ENCODE measurements around the gene MED31.
A peak's percentile ranks its signal among the peaks of the same experiment; 100 is the strongest.
"Not testable (repeated sequence)": the region's sequence is repeated elsewhere in the genome, so short reads cannot be mapped to it uniquely, and the experiment has no call there.

The MED31 gene

DNA sequence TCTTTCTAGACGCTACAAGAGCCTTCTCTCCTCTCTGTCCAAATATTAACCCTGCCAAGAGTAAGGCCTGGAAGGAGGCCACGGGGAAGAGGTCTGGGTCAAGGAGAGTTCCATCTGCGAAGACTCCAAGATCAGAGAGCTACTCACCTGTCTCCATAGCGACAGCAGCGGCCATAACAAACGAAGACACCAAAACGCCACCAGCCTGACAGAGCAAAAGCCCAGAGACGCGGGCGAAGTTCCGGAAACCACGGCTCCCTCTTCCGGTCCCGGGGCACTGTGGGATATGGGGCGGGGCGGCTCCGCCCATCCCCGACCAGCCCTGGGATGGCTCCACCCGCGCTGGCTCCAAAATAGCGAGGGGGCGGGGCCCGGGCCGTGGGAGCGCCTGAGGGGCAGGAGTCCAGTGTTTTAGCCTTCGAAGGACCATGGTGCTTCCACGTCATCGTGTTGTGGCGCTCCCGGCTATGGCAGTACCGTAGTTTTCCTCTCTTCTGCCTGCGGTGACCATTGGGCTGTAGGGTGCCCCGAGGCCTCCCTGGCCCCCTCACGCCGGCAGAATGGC lies at the start of gene MED31, which contains the start of gene C17orf100:
MED31 (minus strand) TSS at position 252 of the 565 bp plus-strand sequence; CDS start at position 175, 77 bp downstream.
C17orf100 (plus strand) TSS at position 409 of the 565 bp plus-strand sequence; CDS start at position 561, 152 bp downstream.
- DNase-seq (ENCODE audit: low read depth): peak; percentile 84

DNA sequence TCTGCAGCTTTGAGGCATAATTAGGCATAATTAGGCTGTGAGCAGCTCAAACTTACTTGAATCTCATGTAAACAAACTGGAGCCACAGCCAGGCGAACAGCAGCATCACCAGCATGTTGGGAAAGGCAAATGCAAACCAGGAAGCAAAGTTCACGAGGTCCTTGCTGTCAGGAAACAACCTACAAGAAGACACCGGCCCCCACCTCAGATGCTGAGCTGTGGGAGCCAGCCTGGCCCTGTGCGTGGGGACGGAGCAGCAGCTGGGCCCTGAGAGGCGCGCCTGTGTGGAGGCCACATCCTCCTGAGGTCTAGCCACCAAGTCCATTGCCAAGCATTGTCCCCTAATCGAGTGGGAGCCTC lies 49.5 kb upstream of the MED31 start:
- DNase-seq (ENCODE audit: low read depth): no peak

DNA sequence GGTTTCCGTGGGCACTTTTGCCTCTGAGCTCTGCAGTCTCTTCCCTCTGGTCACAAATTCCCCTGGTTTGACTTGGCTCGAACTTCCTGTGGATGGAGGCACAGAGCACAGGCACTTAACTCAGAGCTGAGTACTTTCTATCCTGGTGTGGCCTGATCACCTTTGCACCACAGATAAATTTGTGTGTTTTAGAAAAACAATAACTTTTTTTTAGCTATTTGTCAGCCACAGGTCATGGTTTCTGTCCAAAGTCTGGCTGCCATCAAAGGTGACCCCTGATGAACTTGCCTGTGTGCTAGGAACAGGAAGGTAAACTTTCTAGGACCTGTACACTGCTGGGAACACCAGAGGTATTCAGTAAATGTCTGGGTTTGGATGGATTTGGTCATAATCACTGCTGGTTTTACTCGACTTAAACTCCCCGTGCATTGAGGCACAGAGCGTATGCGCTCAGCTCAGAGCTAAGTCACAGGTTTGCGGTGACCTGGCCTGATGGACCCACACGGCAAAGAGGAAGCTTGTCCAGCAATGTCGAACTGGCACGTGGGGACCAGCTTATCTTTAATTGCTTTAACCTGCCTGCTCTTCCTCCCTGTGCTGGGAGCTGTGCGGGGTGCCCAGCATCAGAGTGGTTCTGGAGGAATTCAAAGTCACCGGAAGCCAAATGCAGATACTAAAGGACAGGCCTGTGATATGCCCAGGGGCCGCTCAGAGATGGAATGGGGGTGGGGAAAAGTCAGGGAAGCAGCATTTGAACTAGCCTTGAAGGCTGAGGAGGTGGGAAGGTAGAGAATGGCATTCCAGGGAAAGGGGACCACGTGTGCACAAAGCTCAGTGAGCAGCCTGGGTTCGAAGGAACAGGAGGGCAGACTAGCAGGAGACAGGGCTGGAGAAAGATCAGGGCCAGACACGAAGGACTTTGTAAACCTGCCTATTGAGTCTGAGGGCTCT lies 48.9 kb upstream of the MED31 start:
- DNase-seq (ENCODE audit: low read depth): no peak

DNA sequence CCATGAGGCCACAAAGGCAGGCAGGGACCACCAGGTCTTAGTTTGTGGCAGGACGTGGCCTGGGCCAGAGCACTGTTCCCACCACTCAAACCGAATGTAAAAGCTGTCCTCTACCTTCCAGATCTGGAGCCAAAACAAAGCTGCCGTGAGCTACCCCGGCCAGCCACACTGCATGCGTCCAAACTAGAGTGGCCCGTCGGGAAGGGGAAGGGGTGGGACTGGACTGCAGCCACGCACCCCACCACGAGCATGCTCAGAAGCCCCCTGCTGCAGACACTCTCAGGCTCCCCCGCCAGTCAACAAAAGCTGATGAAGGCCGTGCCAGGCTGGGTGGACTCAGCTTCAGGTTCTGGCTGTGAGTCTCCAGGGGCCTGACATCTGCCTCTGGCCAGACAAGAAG lies 46.6 kb upstream of the MED31 start:
- DNase-seq (ENCODE audit: low read depth): no peak

DNA sequence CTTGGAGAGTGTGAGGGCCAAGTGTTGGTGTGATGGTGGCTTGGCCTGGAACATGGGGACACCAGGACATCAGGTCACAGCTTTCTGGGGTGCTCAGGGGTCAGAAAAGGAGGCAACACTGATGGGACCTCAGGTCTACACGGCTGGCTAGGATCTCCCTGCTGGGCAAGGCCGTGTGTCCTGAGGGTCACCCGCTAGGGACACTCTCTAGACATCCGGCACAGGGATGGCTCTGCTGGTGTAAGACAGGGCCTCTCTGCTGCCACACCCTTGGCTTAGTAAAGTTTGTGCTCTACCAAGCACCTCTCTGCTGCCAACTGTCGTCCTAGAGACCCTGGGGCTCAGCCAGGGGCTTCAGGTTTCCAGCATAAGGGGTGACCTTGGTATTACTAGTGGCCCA lies 45.5 kb upstream of the MED31 start:
- DNase-seq (ENCODE audit: low read depth): no peak

DNA sequence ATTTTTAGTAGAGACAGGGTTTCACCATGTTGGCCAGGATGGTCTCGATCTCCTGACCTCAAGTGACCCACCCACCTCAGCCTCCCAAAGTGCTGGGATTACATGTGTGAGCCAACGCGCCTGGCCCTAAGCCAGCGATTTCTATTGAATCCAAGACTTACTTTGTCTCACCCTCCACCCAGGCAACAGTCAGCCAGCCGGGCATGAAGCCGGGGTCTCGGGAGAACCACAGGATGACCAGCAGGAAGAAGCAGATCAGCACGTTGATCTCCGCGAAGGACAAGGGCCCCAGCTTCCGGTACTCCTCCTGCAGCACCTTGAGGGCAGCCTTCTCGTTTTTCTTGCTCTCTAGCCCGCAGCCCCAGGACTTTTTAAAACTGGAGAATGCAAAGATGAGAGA lies 44.2 kb upstream of the MED31 start:
- DNase-seq (ENCODE audit: low read depth): no peak

DNA sequence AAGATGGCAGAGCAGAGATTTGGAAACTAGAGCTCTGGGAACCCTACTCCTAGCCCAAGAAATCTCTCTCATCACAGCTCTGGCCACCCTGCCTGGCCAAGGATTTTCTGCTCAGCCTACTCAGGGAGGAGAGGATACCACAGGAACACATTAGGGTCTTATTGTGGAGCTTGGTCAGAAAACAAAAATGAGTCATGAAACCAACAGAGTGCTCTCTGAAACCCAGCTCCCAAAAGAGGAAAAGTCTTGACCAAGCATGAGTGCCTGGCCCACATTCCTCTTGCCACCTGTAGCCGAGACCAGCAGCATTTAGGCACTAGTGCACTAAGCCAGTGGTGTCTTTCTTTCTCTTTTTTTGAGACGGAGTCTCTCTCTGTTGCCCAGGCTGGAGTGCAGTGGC lies 43.6 kb upstream of the MED31 start:
- no peak for DNase-seq (ENCODE audit: low read depth)

DNA sequence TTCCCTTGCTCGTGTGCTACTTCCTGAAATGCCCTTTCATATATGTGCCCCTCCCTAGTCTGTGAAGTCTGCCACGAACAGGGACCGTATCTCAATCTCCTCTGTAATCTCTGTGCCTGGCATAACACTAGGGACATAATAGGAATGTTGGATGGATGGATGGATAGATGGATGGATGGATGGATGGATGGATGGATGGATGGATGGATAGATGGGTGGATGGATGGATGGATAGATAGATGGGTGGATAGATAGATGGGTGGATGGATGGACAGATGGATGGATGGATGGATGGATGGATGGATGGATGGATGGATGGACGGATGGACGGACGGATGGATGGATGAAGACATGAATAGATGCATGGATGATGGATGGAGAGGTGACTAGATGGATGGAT lies 40.6 kb upstream of the MED31 start:
- not testable (repeated sequence) for DNase-seq (ENCODE audit: low read depth)

DNA sequence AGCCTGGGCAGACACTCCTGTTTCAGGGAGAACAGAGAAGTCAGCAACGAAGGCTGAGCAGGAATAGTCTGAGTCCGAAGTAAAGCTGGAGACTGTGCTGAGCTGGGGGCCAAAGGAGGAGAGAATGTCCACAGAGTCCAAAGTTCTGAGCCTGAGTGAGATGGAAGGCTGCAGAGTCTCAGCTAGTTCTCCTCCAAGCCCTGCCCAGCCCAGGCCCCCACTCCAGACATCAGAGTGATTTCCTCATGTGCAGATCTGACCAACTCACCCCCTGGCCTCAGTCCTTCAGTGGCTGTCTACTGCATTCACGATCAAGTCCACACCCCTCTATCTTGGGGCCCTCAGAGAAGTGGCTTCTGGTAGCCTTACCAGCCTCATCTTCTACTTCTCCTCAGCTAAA lies 40.1 kb upstream of the MED31 start:
- DNase-seq (ENCODE audit: low read depth): no peak

DNA sequence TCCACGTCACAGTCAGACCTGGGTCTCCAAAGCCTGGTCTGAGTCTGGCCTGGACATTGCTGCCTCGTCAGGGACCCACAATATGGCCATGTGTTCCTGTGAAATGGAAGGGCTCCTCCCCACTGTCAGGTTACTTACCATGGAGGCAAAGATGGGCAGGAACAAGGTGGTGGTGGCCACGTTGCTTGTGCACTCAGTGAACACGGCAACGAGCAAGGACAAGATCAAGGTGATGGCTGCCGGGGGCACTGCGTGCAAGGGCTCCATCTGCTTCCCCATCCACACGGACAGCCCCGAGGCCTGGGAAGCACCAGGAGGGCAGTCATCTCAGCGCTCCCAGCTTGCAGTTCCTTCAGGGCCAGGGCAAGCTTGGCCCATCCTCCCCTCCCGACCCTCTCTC lies 39.2 kb upstream of the MED31 start:
- DNase-seq (ENCODE audit: low read depth): no peak

DNA sequence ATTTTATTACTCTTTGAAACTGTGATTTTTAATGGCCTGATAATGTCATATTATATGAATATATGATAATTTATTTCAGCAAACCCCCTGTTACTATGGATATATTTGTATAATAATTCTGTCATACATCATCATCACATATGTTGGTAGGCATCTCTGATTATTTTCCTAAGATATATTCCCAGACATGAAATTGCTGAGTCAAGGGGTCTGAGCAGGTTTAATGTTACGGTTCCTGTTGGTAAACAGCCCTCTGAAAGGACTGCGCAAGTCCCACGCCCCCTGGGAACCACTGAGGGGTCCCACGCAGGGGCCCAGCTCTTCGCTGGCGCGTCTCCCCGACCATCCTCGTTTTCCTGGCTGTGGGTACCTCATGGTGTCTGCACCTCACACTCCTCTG lies 37.5 kb upstream of the MED31 start:
- no peak for DNase-seq (ENCODE audit: low read depth)

DNA sequence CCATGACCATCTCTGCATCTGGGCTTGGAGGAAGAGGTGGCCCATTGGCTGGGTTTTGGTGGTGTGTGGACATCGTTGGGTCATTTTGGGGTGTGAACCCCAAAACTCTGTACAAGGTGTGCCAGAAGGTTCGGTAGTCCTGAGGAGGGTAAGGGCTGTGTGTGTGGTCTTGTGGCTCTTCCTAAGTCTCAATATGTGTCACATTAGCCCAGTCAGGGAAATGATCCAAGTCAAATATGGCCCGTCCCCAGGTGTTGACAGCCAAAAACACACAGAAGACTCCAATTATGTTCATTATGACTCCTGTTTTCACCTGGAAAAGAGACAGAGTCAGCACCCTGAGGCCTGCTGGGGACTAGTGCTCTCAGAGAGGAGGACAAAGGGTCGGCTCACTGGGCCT lies 34.6 kb upstream of the MED31 start:
- DNase-seq (ENCODE audit: low read depth): no peak

DNA sequence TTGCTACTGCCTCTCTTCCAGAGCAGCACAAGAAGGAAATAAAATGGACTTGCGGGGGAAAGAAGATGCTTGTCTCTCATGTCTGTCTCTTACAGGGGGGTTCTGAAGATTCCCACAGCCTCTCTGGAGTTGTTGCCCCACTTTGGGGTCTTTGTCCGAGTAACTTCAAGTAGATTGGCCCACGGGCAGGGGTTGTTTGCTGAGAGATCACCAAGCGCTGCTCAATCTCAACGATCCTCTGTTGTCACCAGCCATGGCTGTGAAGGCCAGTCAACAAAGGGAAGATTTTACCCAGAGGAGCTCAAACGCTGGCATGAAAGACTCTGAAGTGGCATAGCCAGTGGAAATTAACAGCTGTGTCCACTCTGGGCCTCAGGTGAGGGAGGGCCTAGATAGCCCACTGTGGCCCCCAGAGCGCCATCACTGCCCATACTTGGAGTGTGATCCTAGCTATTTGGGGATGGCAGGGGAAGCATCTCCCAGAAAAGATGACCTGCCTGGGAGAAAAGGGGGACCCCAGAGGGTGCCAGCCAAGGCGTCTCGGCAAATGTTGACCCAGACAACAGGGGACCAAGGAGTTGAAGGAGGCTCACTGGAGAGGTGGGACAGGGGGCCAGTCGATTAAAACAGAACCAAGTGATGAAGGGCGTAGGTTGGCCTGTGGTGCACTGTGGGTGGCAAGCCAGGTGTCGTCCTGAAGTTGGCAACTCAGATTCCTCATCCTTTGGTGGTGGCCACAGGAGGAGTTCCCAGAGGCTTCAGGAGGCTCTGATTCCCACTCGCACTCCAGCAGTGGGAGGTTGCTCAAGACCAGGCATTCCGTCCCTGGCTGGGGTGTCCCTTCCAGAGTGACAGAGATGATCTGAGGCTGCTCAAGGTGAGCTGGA lies 33.7 kb upstream of the MED31 start:
- no peak for DNase-seq (ENCODE audit: low read depth)

DNA sequence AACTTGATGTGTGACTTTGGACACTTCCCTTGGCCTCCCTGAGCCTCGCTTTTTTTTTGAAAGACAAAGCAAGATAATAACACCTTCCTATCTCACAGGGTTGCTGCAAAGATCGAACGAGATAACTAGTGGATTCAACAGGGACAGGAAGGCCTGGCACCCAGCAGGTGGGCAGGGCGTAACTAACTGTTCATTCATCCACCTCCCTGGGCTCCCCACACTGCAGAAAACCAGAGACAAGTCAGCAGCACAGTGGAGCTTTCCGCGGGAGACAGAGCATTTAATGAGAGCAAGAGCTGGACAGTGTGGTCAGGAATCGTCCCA lies 33.0 kb upstream of the MED31 start:
- no peak for DNase-seq (ENCODE audit: low read depth)

DNA sequence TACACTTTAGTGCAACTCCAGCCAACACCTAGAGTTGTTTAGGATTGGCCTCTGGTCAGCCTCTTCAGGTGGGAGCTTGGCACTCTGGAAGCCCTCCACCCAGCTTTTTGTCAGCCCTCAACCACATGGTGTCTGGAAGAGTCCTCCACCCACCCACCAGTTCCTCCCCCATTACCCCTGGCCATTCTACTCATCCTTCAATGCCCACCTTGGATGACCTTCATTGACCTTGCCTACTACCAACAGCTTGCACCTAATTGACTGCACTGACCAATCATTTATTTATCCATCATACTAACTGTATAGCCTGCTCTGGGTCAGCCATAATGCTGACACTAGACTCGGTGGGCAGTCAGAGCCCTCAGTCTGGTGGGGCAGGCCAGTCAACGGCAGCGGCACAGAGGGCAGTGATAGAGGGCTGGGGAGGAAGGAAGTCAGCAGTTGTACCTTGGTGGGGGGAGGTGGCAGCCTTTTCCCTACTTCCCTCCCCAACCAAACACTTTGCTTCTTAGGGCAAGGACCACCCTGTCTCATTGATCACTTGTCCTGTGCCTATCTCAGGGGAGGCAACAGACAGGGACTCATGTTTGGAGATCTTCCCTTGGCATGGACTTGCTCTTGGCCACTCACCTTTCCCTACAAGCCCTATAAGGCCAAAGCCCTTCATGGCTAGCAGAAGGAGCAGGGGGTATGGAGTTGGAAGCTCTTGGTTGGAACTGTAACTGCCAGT lies 32.5 kb upstream of the MED31 start:
- DNase-seq (ENCODE audit: low read depth): no peak

DNA sequence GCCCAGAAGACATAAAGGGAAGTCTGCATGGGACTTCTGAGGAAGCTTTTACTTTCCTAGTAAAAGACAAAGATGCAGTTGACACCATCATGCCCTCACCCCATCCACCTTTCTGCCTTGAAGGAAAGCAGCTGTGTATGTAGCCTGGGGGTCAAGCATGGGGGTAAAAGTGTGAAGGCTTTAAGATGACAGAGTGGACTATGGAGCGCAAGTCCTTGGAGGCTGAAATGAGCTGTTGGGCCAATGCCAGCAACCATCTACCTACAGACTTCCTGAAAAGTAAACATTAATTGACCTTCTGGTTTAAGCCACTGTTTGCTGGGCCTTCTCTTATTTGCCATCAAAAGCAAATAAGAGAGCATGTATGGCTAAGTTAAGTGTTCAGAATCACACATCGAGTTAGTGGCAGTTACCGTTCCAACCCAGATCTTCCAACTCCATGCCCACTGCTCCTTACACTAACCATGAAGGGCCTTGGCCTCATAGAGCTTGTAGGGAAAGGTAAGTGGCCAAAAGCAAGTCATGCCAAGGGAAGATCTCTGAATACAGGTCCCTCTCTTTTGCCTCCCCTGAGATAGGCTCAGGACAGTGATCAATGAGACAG lies 31.8 kb upstream of the MED31 start:
- no peak for DNase-seq (ENCODE audit: low read depth)

DNA sequence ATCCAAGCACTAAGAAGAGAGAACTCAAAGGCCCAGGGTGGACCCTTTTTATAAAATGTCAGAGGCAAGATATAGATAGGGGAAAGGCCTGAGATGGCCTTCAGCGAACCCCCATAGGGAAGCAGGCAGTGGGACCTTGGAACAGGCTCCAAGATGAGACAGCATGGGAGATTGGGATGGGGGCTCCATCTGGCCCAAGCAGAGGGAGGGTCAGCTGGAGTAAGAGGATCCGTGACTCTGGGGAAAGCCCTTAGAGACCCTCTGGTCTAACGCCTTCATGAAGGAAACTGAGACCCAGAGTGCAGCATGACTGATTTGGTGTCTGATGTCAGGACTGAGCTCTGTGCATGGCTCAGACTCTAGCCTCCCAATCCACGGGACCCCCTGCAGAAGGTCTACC lies 30.9 kb upstream of the MED31 start:
- no peak for DNase-seq (ENCODE audit: low read depth)

DNA sequence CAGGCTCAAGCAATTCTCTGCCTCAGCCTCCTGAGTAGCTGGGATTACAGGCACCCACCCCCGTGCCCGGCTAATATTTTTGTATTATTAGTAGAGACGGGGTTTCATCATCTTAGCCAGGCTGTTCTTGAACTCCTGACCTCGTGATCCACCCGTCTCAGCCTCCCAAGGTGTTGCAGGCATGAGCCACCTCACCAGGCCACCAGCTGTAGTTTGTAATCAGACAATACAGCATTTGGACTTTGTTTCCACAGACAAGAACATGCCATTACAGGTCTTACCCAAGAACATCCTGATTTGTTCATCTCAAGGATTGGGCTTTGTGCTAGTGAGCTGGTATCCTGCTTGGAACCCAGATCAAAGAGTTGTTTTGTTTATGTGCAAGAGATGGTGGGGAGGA lies 30.3 kb upstream of the MED31 start:
- no peak for DNase-seq (ENCODE audit: low read depth)

DNA sequence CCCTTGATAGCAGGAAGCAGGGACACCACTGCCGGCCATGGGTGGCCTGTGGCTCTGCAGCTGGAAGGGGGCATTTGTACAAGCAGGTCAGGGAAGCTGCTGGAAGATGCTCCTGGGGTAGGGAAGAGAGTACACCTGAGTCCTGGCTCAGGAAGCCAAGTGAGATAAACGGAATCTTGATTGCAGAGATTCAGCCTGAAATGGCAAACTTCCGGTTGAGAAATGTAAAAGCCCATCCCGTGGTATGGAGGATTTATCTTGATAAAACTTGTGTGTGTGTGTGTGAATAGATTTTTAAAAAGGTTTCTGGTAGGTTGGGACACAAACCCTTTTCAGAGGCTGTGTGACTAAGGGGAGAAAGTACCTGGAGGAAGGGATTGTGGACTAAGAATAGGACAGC lies 29.8 kb upstream of the MED31 start:
- DNase-seq (ENCODE audit: low read depth): no peak

DNA sequence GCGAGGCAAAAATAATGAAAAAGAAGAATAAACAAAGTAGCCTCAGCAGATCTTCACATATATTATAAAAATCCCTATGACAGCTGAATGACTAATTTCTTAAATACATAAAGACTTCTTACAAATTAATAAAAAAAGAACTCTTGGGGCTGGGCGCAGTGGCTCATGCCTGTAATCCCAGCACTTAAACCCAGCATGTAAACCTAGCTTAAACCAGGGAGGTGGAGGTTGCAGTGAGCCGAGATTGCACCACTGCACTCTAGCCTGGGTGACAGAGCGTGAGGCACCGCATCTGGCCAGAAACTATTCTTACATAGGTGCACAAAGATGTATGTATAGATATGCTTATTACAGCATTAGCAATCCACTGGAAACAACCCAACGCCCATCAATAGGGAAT lies 27.8 kb upstream of the MED31 start:
- DNase-seq (ENCODE audit: low read depth): no peak

DNA sequence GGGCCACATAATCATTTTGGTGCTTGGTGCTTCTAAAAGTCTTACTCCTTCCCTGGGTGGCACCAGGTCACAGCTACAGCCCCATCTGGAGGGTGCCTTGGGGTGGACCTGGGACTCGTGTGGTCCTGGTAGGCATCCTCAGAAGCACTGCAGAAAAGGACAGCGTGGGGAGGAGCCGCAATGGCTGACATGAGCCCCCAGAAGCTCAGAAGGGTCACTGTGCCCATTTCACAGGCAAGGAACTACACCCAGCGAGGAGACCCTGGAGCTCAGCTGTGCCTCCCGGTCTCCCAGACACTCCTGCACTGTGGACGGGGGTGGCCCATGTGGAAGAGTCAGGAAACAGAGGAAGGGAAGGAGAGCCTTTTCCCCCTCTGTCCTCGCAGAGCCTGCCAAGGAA lies 26.5 kb upstream of the MED31 start:
- no peak for DNase-seq (ENCODE audit: low read depth)
